Measurements from ENCODE around the gene LAMB3. TPM values are rescaled to one million over a fixed set of nuclear protein-coding genes. Genes with fewer than 3 reads are reported as not detected.
A peak's percentile ranks its signal among the peaks of the same experiment; 100 is the strongest.

LAMB3 gene
- total RNA-seq, 4 donors from 2014 or later, result 0.17 to 1.0 (median 0.52) TPM

DNA sequence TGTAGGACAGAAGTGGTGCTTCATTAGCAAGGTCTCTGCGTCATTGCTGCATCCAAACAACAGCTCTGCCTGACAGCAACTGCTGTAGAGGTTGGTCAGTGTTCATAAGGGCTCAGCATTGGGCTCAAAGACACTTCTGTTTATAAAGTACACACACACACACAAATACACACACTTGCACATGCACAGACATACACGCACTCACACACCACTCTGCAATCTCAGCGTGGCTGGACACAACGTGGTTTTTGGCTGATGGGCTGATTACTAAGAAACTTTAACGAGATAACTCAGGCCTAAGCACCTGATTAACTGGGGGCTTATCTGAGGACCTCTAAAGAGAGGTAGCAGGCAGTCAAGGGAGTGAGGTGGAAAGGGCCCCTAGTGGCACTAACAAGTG is 48.3 kb downstream of the LAMB3 start:
- Histone ChIP-seq H3K27ac (replicated peaks in 1 of 4) (no peak overlapping the region), H3K27me3 (no peaks in the 10 kb centered on the region), H3K9me3 (no peaks in the 10 kb centered on the region), H3K4me1 (no peaks in the 10 kb centered on the region), H3K36me3 (no peaks in the 10 kb centered on the region), H3K4me3 (no peak overlapping the region)
- TF ChIP-seq POLR2AphosphoS5 (IDR thresholded peaks at IDR 0.05), result no peak
- 86% methylated on average over 5 of the region's 5 CpGs for WGBS
- no peak for DNase-seq (ENCODE audit: extremely low spot score)
- intact Hi-C loops (cut with DNase I), result no loop called here

DNA sequence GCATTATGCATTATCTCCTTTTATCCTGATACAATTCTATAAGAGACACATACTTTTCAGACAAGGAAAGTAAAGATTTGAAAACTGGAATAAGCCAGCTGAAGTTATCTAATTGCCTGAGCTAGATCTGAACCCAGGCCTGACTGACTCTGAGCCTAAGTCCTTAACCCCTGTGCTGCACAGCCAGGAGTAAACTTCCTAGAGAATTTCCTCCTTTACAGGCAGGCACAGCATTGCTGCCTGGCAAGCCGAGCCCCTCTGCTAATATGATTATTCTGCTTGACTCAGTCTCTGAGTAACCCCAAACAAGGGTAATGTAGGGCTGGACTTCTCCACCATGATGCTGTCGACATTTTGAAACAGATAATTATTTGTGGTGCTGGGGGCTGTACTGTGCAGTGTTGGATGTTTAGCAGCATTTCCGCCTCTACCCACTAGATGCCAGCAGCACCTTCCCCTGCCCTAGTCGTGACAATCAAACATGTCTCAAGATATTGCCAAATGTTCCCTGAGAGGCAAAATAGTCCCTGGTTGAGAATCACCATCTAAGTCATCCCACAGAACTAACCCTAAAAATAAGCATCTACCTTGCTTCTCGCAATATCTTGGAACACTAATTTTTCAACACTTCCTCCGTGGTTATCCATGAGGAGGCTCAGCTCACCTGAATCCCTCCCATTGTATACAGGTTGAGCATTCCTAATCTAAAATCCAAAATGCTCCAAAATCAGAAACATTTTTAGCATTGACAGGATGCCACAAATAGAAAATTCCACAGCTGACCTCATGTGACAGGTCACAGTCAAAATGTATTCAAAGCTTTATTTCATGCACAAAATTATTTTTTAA is 50.2 kb downstream of the LAMB3 start:
- H3K4me3 ChIP-seq, result no peak overlapping the region
- H3K9me3 ChIP-seq, result no peaks in the 10 kb centered on the region
- WGBS, result 56% methylated on average over 6 of the region's 6 CpGs
- DNase-seq (ENCODE audit: extremely low spot score), result no peak
- intact Hi-C loops (cut with DNase I), result no loop called here
- H3K4me1 ChIP-seq, result no peaks in the 10 kb centered on the region
- H3K27me3 ChIP-seq, result no peaks in the 10 kb centered on the region
- no peak for TF ChIP-seq EP300 (IDR thresholded peaks at IDR 0.05)
- TF ChIP-seq, protein P1, sequence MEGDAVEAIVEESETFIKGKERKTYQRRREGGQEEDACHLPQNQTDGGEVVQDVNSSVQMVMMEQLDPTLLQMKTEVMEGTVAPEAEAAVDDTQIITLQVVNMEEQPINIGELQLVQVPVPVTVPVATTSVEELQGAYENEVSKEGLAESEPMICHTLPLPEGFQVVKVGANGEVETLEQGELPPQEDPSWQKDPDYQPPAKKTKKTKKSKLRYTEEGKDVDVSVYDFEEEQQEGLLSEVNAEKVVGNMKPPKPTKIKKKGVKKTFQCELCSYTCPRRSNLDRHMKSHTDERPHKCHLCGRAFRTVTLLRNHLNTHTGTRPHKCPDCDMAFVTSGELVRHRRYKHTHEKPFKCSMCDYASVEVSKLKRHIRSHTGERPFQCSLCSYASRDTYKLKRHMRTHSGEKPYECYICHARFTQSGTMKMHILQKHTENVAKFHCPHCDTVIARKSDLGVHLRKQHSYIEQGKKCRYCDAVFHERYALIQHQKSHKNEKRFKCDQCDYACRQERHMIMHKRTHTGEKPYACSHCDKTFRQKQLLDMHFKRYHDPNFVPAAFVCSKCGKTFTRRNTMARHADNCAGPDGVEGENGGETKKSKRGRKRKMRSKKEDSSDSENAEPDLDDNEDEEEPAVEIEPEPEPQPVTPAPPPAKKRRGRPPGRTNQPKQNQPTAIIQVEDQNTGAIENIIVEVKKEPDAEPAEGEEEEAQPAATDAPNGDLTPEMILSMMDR (IDR thresholded peaks at IDR 0.05), result peak; percentile 51 to 63 (median 58)
- TF ChIP-seq POLR2AphosphoS5 (IDR thresholded peaks at IDR 0.05), result no peak
- no peak for TF ChIP-seq POLR2A (IDR thresholded peaks at IDR 0.05; ENCODE audit: low read depth)
- no peaks in the 10 kb centered on the region for H3K36me3 ChIP-seq
- no peak overlapping the region for H3K27ac ChIP-seq (replicated peaks in 1 of 4)

DNA sequence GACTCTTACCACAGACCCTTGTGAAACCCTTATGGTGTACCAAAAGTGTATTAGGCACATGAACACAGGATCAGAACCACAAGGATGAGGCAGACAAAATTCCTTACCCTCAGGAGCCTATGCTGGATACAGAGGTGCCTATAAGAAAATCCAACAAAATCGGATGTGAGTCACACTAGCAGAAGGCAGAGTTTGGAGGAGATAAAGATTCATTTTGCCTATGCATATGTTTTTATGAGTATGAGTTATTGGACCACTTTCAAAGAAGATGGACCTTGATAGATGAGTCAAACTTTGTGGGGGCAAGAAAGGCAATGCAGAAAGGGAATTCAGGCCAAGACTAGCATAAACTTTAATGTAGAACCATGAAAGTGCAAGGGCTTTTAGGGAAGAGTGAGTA is 51.7 kb downstream of the LAMB3 start:
- intact Hi-C loops (cut with DNase I), result no loop called here
- H3K36me3 ChIP-seq, result no peaks in the 10 kb centered on the region
- WGBS, result 86% methylated on average over 1 of the region's 1 CpG
- TF ChIP-seq, protein P1 (IDR thresholded peaks at IDR 0.05), result no peak
- TF ChIP-seq EP300 (IDR thresholded peaks at IDR 0.05) (no peak), POLR2AphosphoS5 (IDR thresholded peaks at IDR 0.05) (no peak), POLR2A (IDR thresholded peaks at IDR 0.05; ENCODE audit: low read depth) (no peak)
- DNase-seq (ENCODE audit: extremely low spot score), result no peak
- no peaks in the 10 kb centered on the region for H3K9me3 ChIP-seq
- no peaks in the 10 kb centered on the region for H3K4me1 ChIP-seq
- no peaks in the 10 kb centered on the region for H3K27me3 ChIP-seq
- H3K4me3 ChIP-seq, result no peak overlapping the region
- no peak overlapping the region for H3K27ac ChIP-seq (replicated peaks in 1 of 4)

DNA sequence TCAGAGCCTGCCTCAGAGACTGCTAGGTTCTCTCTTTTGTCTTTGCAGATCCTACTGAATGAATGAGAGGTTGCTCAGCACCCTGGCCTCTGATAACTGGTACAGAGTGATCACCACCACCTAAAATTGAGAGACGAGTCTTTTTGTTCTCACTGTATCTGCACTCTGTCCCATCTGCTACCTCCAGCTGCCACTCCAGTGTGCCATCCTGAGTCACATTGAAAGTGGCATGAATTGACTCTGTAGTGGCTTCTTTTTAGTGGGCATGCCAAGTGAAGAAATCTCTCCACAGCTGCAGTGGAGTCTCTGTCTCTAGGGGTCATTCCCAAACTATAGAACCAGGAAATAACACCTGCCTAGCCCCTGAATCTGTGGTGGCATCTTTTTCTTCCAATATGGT is 54.0 kb downstream of the LAMB3 start:
- Histone ChIP-seq H3K36me3 (no peaks in the 10 kb centered on the region), H3K27ac (replicated peaks in 1 of 4) (no peak overlapping the region), H3K27me3 (no peaks in the 10 kb centered on the region), H3K4me1 (no peaks in the 10 kb centered on the region), H3K4me3 (no peak overlapping the region), H3K9me3 (no peaks in the 10 kb centered on the region)
- DNase-seq (ENCODE audit: extremely low spot score), result no peak
- 80% methylated on average over 1 of the region's 1 CpG for WGBS
- TF ChIP-seq POLR2A (IDR thresholded peaks at IDR 0.05; ENCODE audit: low read depth) (no peak), POLR2AphosphoS5 (IDR thresholded peaks at IDR 0.05) (no peak), EP300 (IDR thresholded peaks at IDR 0.05) (no peak)
- TF ChIP-seq, protein P1 (IDR thresholded peaks at IDR 0.05), result no peak
- intact Hi-C loops (cut with DNase I), result no loop called here

DNA sequence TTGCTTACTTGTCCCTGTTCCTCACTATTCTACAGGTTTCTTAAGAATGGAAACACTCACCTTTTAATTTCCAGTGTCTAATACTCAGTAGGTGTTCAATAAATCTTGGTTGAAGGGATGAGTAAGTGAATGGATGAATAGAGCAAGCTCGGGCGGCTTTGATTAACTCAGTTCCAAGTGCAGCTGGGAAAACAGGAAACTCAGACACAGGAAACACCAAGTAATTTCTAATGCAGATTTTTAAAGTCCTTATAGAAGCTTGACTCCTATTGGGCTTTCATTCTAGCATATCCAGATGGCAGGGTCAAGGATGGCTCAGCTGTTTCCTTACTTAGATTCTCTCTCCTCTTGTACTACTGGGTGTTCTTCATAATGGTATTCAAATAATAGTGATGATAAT is 54.7 kb downstream of the LAMB3 start:
- no peak for DNase-seq (ENCODE audit: extremely low spot score)
- intact Hi-C loops (cut with DNase I), result no loop called here
- TF ChIP-seq POLR2A (IDR thresholded peaks at IDR 0.05; ENCODE audit: low read depth) (no peak), EP300 (IDR thresholded peaks at IDR 0.05) (no peak), POLR2AphosphoS5 (IDR thresholded peaks at IDR 0.05) (no peak)
- TF ChIP-seq, protein P1 (IDR thresholded peaks at IDR 0.05), result no peak

More for the DNA sequence above, 54.7 kb downstream of the LAMB3 start:
- WGBS, result 66% methylated on average over 2 of the region's 2 CpGs
- Histone ChIP-seq H3K27ac (replicated peaks in 1 of 4) (no peak overlapping the region), H3K27me3 (no peaks in the 10 kb centered on the region), H3K4me1 (no peaks in the 10 kb centered on the region), H3K4me3 (no peak overlapping the region), H3K9me3 (no peaks in the 10 kb centered on the region), H3K36me3 (no peaks in the 10 kb centered on the region)
